T-helper 1 cell (primary cell): ENCODE measurements around the gene GBE1.

Experiments
- DNase-seq, 5 donors: peaks; one replicate each; pipeline ENCODE4 v3.0.0-alpha.2; 2012 to 2020

GBE1 gene

GRCh38 chr3:81462921-81463320 lies 298.5 kb downstream of the GBE1 start:
- DNase-seq, result no peak

GRCh38 chr3:81459733-81460132 lies 301.7 kb downstream of the GBE1 start:
- no peak for DNase-seq

- DNase-seq, result no peak
Observed at GRCh38 chr3:81452418-81452817, 309.0 kb downstream of the GBE1 start.

- no peak for DNase-seq
Observed at GRCh38 chr3:81451611-81452010, 309.8 kb downstream of the GBE1 start.

- DNase-seq, result no peak
Observed at GRCh38 chr3:81451140-81451539, 310.3 kb downstream of the GBE1 start.

GRCh38 chr3:81446806-81447205 lies 314.6 kb downstream of the GBE1 start:
- no peak for DNase-seq

- DNase-seq, result no peak
Observed at GRCh38 chr3:81445712-81446111, 315.7 kb downstream of the GBE1 start.

GRCh38 chr3:81444817-81445460 lies 316.5 kb downstream of the GBE1 start:
- no peak for DNase-seq

- no peak for DNase-seq
Observed at GRCh38 chr3:81443958-81444357, 317.5 kb downstream of the GBE1 start.

GRCh38 chr3:81443457-81443782 lies 318.0 kb downstream of the GBE1 start:
- no peak for DNase-seq

- DNase-seq, result no peak
Observed at GRCh38 chr3:81442758-81443456, 318.5 kb downstream of the GBE1 start.

GRCh38 chr3:81440661-81441060 lies 320.8 kb downstream of the GBE1 start:
- no peak for DNase-seq
